Nephron progenitor cell (in vitro differentiated cells): ENCODE data around the gene STRADB.

Experiments
- DNase-seq: peaks from one replicate; pipeline ENCODE4 v3.0.0; 2021
- H3K27ac Mint-ChIP-seq: 2 replicates; pipeline ENCODE4 v1.8.0; 2021; ENCODE audit warnings: mild to moderate bottlenecking, moderate library complexity, mixed read lengths
- H3K27me3 Mint-ChIP-seq: 2 replicates; pipeline ENCODE4 v1.8.0; 2021; ENCODE audit warnings: mild to moderate bottlenecking, low read depth, mixed read lengths; ENCODE audit not compliant: poor library complexity
- H3K36me3 Mint-ChIP-seq: 2 replicates; pipeline ENCODE4 v1.8.0; 2021; ENCODE audit warnings: low read depth, mixed read lengths
- H3K4me1 Mint-ChIP-seq: 2 replicates; pipeline ENCODE4 v1.8.0; 2021; ENCODE audit warnings: mixed read lengths
- H3K4me3 Mint-ChIP-seq: 2 replicates; pipeline ENCODE4 v1.8.0; 2021; ENCODE audit warnings: mild to moderate bottlenecking, moderate library complexity, mixed read lengths
- H3K9me3 Mint-ChIP-seq: 2 replicates; pipeline ENCODE4 v1.8.0; 2021; ENCODE audit warnings: mild to moderate bottlenecking, moderate library complexity, mixed read lengths
- CTCF ChIP-seq: fragments of 200-600 bp; sonication (generic); IDR thresholded peaks from 2 replicates; pipeline ENCODE4 v1.5.0; 2021; ENCODE audit warnings: antibody characterized with exemption

The STRADB gene

GRCh38 chr2:201447086-201447485 is 4.5 kb upstream of the STRADB start:
- H3K4me3 Mint-ChIP-seq, result no peak overlapping the region
- H3K4me1 Mint-ChIP-seq, result peaks cover 15% of the 10 kb centered on the region
- no peaks in the 10 kb centered on the region for H3K9me3 Mint-ChIP-seq
- no peaks in the 10 kb centered on the region for H3K27me3 Mint-ChIP-seq
- H3K36me3 Mint-ChIP-seq, result peaks cover 4% of the 10 kb centered on the region
- H3K27ac Mint-ChIP-seq, result no peak overlapping the region
- no peak for DNase-seq
- no peak for TF ChIP-seq CTCF

GRCh38 chr2:201448061-201448460 is 3.5 kb upstream of the STRADB start:
- no peak overlapping the region for H3K4me3 Mint-ChIP-seq
- peaks cover 23% of the 10 kb centered on the region for H3K4me1 Mint-ChIP-seq
- no peak for DNase-seq
- no peaks in the 10 kb centered on the region for H3K9me3 Mint-ChIP-seq
- no peak for TF ChIP-seq CTCF
- peaks cover 6% of the 10 kb centered on the region for H3K27me3 Mint-ChIP-seq
- no peak overlapping the region for H3K27ac Mint-ChIP-seq
- peaks cover 4% of the 10 kb centered on the region for H3K36me3 Mint-ChIP-seq

GRCh38 chr2:201448701-201449100 is 2.8 kb upstream of the STRADB start:
- TF ChIP-seq CTCF, result no peak
- Mint-ChIP-seq H3K27me3 (peaks cover 11% of the 10 kb centered on the region), H3K4me3 (peak overlapping the region; percentile 63), H3K9me3 (no peaks in the 10 kb centered on the region), H3K27ac (no peak overlapping the region), H3K36me3 (peaks cover 4% of the 10 kb centered on the region), H3K4me1 (peaks cover 30% of the 10 kb centered on the region)
- DNase-seq, result no peak

- no peaks in the 10 kb centered on the region for H3K9me3 Mint-ChIP-seq
- peak overlapping the region; percentile 97 for H3K27ac Mint-ChIP-seq
- DNase-seq, result no peak
Measured at GRCh38 chr2:201450954-201451291, 617 bp upstream of the STRADB start.

GRCh38 chr2:201452058-201452921 is 750 bp downstream of the STRADB start:
- Mint-ChIP-seq H3K4me1 (peaks cover 34% of the 10 kb centered on the region), H3K9me3 (no peaks in the 10 kb centered on the region), H3K27me3 (peaks cover 13% of the 10 kb centered on the region), H3K27ac (peak overlapping the region; percentile 72), H3K4me3 (peak overlapping the region; percentile 95), H3K36me3 (peaks cover 4% of the 10 kb centered on the region)
- no peak for DNase-seq
- no peak for TF ChIP-seq CTCF

More at GRCh38 chr2:201450954-201451291, 617 bp upstream of the STRADB start:
- Mint-ChIP-seq H3K36me3 (peaks cover 4% of the 10 kb centered on the region), H3K4me1 (peaks cover 34% of the 10 kb centered on the region), H3K4me3 (peak overlapping the region; percentile 97), H3K27me3 (peaks cover 13% of the 10 kb centered on the region)
- no peak for TF ChIP-seq CTCF
